ENCODE results near the gene BAZ1B. TPM values are rescaled to one million over a fixed set of nuclear protein-coding genes. Genes with fewer than 3 reads are reported as not detected.
A peak's percentile ranks its signal among the peaks of the same experiment; 100 is the strongest.
"Not testable (repeated sequence)": the region's sequence is repeated elsewhere in the genome, so short reads cannot be mapped to it uniquely, and the experiment has no call there.

BAZ1B gene
- total RNA-seq, 1 donor from 2014 or later = 54.5 TPM

- no peak for DNase-seq (ENCODE audit: low spot score)
Measured at GRCh38 chr7:73429215-73429614, 92.9 kb downstream of the BAZ1B start.

DNA sequence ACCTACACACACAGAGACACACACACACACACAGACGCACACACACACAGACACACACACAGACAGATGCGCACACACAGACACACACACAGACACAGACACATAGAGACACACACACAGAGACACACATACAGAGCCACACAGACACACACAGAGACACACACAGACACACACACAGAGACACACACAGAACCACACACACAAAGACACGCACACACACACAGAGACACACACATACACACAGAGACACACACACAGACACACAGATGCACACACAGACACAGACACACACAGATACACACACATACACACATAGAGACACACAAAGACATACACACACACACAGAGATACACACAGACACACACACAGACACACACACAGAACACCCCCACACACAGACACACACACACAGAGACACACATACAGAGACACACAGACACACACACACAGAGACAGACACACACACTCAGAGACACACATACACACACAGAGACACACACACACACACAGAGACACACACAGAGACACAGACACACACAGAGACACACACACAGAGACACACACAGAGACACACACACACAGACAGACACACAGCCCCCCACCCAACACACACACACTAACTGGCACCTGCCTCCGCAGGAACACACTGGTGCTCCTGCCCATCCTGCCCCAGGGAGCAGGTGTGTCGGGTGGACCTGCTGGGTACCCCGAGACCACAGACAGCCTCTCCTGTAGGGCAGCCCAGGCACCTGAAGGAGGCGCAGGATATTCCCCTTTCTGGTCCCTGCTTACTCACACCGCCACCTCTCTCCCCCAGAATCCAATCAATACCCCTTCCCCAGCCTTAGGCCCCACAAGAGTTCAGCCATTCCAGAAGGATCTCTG is 93.9 kb downstream of the BAZ1B start:
- no peak for DNase-seq (ENCODE audit: low spot score)

- no peak for DNase-seq (ENCODE audit: low spot score)
Measured at GRCh38 chr7:73426016-73426415, 96.1 kb downstream of the BAZ1B start.

GRCh38 chr7:73425356-73425983 is 96.6 kb downstream of the BAZ1B start:
- no peak for DNase-seq (ENCODE audit: low spot score)

DNA sequence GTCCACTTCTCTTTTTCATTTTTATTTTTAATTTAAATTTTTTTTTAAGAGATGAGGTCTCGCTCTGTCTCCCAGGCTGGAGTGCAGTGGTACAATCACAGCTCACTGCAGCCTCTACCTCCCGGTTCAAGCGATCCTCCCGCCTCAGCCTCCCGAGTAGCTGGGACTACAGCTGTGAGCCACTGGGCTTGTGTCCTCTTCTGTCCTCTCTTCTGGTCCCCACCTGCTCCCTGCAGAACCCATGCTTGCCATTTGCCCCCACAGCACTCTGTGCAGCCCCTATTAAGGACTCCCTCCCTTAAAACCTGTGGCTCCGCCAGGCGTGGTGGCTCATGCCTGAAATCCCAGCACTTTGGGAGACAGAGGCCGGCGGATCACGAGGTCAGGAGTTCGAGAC is 97.6 kb downstream of the BAZ1B start:
- DNase-seq (ENCODE audit: low spot score) = no peak

DNA sequence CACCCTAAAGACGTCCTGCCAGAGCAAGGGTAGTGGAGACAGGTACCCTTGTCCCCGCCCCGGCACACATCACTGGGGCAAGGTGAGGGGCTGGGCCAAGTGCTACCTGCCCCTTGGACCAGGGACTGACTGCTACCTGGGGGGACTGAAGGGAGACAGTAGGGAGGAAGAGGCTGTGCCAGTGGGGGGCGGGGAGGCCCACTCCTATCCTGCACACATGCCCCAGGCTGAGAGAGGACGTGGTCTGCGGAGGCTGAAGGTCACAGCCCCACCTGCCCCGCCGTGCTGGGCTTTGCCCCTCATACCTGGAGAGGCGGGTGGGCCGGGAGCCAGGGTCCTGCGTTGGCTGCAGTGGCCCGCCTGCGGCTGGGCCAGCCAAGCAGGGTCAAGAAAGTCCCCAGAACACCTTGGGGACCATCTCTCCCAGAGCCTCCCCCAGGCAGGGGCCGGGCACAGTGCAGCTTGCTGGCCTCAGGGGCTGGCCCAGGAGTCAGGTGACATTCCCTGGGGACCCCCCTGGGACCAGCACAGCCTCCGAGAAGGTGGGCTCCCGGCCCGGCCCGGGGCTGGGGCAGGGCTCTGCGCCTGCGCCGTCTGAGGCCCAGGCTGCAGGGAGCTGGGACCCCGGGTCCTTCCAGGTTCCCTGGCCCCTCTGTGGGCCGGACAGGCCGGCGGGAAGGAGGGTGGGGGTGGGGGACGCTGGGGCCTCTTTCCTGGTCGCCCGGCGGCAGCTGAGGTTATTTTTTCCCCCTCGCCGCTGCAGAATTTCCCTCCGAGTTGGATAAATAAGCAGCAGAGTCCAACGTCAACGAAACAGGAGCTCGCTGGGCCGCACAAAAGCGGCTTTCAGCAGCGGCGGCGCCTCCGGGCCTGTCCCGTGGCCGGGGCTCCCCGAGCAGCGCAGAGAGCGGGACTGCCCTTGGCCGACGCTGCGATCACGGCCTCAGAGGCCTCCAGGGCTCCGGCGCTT is 98.3 kb downstream of the BAZ1B start:
- no peak for DNase-seq (ENCODE audit: low spot score)

DNA sequence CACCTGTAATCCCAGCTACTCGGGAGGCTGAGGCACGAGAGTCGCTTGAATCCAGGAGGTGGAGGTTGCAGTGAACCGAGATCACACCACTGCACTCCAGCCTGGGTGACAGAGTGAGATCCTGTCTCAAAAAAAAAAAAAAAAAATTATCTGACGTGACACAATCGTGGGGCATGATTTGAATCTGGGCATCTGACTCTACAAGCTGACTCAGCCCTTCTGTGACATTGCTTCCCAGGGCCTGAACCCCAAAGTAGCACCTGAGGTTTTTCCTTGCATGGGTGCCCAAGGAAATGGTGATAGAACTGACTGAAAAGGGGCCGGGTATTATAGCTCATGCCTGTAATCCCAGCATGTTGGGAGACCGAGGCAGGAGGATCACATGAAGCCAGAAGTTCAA is 101.5 kb downstream of the BAZ1B start:
- DNase-seq (ENCODE audit: low spot score) = not testable (repeated sequence)

DNA sequence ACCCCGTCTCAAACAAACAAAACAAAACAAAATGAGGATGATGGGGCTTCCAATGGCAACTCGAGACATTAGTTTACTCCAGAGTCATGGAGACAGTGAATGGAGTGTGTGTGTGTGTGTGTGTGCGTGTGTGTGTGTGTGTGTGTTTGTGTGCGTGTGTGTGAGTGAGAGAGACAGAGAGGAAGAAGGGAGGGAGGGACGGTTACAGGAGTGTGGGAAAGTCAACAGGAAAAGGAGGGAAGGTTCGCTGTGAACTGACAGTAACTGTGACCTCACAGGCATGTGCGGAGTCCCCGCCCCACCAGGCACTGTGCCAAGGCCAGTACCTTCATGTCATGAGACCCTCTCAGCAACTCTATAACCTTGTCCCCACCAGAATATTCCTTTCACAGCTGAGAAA is 102.1 kb downstream of the BAZ1B start:
- DNase-seq (ENCODE audit: low spot score) = not testable (repeated sequence)

DNA sequence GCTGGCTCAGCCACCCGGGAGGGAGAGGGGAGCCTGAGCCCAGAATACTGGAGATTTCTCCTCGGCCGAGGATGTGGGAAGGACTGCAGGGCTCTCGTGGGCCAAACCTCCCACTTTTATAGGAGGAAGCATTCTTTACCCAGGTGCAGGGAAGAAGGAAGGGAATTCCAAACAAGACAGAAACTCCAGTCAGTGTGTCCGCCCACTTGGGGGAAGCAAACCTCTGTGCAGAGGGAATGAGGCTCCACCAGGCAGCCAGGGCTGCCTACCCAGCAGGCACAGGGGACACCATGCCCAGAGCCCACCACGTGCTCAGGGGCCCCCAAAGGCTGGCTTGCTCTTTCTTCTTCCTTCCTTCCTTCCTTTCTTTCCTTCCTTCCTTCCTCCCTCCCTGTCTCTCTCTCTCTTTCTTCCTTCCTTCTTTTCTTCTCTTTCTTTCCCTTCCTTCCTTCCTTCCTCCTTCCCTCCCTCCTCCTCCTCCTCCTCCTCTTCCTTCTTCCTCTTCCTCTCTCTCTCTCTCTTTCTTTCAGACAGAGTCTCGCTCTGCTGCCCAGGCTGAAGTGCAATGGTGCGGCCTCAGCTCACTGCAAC is 103.9 kb downstream of the BAZ1B start:
- no peak for DNase-seq (ENCODE audit: low spot score)

- not testable (repeated sequence) for DNase-seq (ENCODE audit: low spot score)
Measured at GRCh38 chr7:73410541-73411131, 111.5 kb downstream of the BAZ1B start.

GRCh38 chr7:73404860-73405259 is 117.2 kb downstream of the BAZ1B start:
- DNase-seq (ENCODE audit: low spot score) = not testable (repeated sequence)

- DNase-seq (ENCODE audit: low spot score) = peak; percentile 90
Measured at GRCh38 chr7:73399185-73400050, 122.7 kb downstream of the BAZ1B start.

- DNase-seq (ENCODE audit: low spot score) = no peak
Measured at GRCh38 chr7:73397521-73398281, 124.4 kb downstream of the BAZ1B start.

DNA sequence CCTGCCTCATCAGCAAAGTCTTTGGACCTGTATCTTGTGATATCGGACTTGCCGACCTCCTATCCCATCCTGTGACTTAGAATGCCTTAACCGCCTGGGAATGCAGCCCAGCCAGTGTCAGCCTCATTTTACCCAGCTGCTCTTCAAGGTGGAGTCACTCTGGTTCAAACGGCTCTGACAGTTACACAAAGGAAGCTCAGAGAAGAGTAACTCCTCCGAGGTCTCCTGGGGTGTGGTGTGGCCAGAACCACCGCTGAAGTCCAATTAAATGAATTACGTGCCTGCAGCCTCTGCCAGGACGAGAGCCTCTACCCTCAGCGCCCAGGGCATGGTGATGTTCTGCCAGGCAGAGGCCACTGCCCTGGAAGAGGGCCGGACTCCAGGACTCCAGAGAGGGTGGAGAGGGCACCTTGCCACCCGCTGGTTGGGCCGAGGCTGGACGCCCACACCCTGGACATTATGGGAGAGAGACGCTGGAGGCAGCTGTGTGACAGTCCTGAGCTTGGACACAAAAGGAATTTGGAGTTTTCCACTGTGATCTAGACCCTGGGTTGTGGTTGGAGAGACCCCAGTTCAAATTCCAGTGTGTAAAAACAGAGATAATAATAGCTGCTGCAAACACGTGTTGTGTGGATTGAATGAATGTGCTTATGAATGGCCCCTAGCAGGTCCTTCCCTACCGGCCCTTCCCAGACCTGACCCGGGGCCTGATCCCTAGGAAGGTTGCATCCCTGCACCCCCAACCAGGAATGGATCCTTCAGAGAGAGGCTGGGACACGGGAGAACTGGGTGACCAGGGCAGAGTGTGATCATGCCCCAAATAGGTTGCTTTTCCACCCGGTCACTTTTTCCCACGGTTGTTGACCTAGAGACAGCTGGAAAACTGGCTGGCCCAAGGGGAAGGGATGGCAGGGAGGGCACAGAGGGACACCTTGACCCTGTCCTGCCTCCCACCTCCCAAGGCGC is 126.3 kb downstream of the BAZ1B start:
- DNase-seq (ENCODE audit: low spot score) = no peak

DNA sequence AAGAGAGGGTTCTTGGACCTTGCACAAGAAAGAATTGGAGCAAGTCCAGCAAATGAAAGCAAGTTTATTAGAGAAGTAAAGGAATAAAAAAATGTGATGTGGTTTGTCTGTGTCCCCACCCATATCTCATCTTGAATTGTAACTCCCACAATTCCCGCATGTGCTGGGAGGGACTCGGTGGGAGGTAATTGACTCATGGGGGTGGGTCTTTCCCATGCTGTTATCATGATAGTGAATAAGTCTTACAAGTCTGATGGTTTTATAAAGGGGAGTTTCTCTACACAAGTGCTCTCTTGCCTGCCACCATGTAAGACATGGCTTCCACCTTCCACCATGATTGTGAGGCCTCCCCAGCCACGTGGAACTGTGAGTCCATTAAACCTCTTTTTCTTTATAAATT is 127.7 kb downstream of the BAZ1B start:
- DNase-seq (ENCODE audit: low spot score) = no peak

- DNase-seq (ENCODE audit: low spot score) = no peak
Measured at GRCh38 chr7:73391396-73391795, 130.7 kb downstream of the BAZ1B start.
